Stimulated activated CD4-positive, alpha-beta T cell treated with anti-CD3 and anti-CD28 coated beads, Interleukin-4, amount 100 ng/mL, for 24 hours (primary cell): ENCODE data around the gene RSPH9.

Experiments
- DNase-seq: peaks from one replicate; pipeline ENCODE4 v3.0.0-alpha.2; 2020

The RSPH9 gene

DNA sequence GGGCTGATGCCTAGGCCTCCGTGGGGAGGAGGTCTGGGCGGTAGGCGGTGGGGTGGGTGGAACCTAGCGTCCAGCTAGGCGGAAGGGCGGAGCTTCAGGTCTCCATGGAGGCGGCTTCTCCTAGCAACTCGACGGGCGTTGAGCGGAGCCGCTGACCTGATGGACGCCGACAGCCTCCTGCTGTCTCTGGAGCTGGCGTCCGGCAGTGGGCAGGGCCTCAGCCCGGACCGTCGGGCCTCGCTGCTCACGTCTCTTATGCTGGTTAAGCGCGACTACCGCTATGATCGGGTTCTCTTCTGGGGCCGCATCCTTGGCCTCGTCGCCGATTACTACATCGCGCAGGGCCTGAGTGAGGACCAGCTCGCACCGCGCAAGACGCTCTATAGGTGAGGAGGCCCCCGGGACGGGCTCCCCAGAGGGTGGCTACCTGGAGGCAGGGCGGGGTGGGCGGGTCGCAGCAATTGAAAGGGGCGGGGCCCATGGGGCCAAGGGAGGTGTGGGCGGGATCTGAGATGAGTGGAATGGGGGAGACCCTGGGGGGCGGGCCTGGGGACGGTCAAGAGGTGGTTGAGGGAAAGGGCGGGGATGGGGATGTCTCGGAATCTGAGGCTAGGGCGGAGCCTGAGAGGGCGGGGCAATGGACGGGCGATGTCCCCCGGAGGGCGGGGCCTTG is at the start of gene RSPH9:
TSS of gene RSPH9 (plus strand) at position 97 of the 673 bp plus-strand sequence. CDS start at position 160, 63 bp downstream.
- peak; percentile 66 for DNase-seq

DNA sequence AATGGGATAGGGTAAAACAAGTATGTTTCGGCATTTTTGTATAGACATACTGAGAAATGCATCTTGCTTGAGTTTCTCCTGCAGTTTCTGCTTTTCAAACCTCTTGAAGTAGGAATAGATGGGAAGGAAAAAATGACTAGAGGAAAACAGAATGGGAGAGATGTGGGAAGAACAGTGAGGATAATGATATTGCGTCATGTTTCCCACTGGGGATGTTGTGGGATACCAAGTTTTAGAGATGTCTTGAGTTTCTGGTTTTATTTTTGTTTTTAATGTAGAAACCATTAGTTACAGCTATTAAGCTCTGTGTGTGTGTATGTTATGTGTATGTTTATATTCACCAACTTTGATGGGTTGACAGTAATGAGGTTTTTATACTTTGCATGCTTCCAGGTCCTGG is 44.2 kb upstream of the RSPH9 start:
- DNase-seq, result no peak

- no peak for DNase-seq
Measured at GRCh38 chr6:43604174-43604573, 40.7 kb upstream of the RSPH9 start.

GRCh38 chr6:43606019-43606418 is 38.8 kb upstream of the RSPH9 start:
- DNase-seq, result no peak

GRCh38 chr6:43608310-43608763 is 36.5 kb upstream of the RSPH9 start:
- peak; percentile 67 for DNase-seq

DNA sequence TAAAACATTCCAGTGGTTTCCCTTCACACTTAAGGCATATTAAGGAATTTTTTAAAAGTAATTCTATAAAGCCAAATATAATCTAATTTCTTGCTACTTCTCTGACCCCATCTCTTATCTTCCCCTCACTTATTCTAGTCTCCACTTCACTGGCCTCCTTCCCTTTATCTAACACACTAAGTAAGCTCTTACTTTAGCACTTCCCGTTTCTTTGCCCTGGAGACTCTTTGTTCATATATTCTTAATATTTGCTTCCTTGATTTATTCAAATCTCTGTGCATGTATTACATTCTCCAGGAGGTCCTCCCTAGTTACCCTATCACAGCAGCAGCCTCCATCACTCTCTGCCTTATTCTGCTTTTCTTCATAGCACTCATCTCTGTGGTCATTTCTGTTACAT is 36.0 kb upstream of the RSPH9 start:
- no peak for DNase-seq

DNA sequence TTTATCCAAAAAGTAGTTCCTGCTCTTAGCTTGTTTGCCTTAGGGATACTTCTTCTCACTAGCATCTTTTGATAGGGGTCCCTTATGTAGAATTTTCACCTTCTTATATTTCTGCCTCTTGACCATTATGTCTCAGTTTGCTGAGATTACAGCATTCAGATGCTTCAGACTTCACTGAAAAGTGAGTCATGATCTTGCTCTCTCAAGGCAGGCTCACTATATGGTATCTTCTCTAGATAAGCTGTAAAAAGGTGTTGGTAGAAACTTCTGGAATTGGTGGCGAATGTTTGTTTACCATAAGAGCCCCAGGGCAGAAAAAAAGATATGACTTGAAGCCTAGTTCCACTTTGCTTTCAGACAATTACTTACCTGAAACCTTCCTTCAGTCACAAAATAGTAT is 35.4 kb upstream of the RSPH9 start:
- no peak for DNase-seq

DNA sequence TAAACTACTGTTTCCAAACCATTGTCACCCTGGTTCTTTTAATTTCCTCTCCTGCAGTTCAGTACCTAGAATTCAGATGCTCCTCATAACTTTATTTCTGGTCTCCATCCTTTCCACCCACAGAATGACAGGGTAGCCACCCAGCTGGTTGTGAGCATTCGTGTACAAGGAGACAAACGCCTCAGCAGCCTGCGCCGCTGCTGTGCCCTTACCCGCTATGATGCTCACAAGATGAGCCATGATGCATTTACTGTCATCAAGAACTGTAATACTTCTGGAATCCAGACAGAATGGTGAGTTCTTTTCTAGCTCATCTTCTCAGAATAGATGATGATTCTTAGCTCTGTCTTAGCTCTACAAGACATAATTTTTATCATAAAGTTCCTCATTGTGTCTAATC is 34.4 kb upstream of the RSPH9 start:
- no peak for DNase-seq

GRCh38 chr6:43613721-43614395 is 31.0 kb upstream of the RSPH9 start:
- no peak for DNase-seq

- no peak for DNase-seq
Measured at GRCh38 chr6:43614396-43614730, 30.5 kb upstream of the RSPH9 start.

DNA sequence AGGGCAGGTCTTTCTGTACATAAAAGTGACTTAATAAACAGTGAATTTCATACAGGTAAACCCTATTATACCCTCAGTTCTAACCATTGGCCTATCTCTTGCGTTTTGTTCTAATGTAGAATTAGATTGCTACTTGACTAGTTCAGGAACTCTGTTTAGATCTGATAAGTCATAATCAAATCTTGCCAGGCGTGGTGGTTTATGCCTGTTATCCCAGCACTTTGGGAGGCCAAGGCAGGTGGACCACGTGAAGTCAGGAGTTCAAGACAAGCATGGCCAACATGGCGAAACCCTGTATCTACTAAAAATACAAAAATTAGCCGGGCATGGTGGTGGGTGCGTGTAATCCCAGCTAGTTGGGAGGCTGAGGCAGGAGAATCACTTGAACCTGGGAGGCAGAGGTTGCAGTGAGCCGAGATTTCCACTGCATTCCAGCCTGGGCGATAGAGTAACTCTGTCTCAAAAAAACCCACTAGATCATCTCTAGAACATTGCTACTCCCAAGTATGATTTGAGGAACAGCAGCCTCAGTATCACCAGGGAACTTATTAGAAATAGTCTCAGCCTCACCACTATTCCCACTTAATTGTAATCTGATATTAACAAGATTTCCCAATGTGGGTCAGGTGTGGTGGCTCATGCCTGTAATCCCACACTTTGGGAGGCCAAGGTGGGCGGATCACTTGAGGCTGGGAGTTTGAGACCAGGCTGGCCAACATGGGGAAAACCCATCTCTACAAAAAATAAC is 27.9 kb upstream of the RSPH9 start:
- DNase-seq, result no peak

DNA sequence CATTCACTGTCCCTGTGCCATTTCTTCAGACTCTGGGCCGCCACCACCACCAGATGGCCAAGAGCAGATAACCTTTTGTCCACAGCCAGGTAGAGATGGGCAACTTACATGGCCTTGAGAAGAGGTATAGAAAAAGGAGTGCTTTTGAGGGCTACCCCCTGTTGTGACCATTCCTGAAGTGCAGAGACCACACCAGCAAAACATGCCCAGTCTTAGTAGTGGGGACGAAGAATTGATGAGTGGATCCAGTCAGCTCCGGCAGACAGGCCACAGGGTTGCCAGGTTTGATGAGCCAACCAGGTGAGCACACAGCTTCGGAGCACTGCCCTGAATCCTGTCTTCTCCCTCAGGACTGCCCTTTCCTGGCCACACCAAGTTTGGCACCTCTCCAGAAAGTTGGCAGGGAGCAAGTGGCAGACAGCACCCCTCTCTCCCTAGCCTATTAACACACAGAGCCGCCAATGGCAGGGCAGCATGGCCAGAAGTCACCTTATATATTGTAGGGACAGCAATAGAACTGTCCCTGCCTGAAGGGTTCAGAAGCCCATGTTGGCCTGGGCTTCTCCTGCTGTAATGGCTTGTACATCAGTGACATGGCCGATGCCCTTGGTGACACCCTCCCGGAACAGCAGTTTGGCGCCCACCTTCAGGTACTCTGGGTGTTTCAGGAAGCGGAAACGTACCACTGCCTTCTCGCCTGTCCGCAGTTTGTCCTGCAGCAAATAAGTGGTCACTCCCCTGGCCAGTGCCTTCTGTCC is 23.6 kb upstream of the RSPH9 start:
- no peak for DNase-seq

DNA sequence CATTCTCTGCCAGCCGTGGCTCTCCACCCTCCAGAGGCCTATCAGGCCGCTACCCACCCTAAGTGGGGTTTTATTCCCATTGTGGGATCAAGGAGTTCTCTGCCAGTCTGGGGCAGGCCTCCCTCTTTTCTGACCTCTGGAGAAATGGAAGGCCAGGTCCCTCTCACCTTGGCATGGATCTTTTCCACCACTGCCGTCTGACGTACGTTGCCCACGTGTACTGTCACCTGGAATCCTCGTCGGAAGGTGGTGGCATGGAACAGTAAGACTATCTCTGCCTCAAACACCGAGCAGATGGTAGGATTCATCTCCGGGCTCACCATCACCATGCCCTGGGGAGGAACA is 23.0 kb upstream of the RSPH9 start:
- DNase-seq, result no peak

DNA sequence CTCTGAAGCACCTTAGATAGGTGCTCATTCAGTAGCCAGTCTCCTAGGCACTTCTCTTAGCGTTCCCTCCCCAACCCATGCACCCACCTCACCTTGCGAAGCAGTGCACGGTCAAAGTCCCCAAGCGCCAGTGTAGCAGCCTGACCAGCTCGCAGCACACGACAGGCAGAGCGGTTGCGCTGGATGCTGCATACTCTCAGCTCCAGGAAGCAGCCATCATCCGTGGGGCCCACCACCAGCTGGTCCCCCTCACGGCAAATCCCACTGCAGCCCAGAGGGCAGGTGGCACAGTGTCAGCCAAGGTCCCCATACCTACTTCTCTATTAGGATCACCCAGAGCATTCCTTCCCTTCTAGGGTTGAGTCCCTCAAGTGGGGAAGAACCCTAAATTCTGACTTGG is 22.3 kb upstream of the RSPH9 start:
- DNase-seq, result no peak

GRCh38 chr6:43623880-43624785 is 20.7 kb upstream of the RSPH9 start:
- no peak for DNase-seq

DNA sequence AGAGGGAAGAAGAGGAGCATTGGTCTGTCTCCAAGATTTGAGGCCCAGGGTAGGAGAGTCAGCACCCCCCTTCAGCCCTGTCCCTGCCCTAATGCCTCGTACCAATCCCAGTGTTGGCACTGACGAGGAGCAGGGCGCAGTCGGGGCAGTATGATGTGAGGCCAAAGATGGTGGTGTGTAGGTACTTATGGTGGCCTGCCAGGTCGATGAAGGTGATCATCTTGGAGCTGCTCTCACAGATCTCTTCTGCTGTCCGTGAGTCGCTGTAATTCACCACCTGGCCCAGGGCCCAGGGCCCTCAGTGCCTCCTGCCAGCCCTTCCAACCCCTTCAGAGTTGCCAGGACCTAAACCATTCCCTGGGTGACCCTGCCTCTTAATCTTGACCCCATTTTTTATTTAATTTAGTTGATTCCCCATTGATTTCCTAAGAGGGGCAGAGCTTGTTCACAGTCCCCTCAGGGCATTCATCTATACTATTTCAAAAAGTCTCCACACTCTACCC is 20.0 kb upstream of the RSPH9 start:
- DNase-seq, result no peak

GRCh38 chr6:43625393-43625992 is 19.3 kb upstream of the RSPH9 start:
- no peak for DNase-seq

DNA sequence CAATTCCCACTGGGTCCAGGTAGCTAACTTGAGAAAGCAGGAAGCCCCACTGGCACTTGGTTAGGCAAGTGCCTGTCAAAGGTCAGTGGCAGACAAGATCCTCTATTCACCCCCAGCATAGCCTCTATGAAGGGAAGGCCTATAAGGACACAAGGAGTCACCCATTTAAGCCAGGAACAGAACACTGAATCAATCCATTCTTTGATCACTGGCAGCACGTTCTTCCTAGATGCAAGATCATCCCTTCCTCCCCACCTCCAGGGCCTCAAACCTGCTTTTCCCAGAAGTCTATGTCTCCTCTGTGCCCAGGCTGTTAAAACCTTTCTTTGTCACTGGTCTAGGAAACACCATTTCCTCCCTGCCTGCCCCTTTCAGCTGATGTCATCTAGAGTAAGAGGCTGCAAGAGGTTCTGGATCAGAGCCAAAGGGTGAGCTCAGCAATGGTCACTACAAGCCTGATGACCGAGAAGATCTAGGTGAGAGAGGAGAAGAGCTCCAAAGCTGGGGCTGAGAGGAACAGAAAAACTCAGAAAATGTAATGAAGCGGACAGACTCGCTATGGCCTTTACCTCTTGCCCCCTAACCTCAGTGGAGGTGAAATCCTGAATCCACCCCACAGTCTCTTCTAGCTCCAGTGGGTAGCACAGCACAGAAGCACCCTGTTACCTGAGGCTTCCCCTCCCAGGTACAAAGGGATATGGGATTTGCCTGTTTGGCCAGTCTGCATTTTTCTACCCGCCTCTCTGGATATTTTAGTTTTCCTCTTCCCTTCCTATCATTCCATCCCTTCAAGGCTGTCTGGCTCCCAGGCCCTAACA is 17.6 kb upstream of the RSPH9 start:
- DNase-seq, result no peak

GRCh38 chr6:43628393-43629103 is 16.3 kb upstream of the RSPH9 start:
- DNase-seq, result peak; percentile 63

DNA sequence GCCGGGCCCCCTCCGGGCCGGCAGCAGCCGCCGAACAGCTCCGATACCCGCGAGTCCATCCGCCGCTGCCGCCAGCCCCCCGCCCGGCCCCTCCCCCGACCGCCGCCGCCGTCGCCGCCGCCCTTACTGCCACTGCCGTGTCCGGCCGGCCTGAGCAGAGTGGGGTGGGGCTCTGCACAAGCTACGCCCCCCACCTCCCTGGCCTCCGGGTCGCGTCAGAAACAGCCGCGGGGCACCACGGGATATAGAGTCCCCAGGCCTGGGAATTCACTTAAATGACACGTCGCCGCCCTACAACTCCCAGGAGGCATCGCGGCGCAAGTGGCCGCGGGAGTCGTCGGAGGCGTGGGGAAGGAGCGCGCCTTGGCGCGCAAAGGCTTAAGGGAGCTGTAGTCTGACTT is 15.7 kb upstream of the RSPH9 start, which contains the start of gene GTPBP2:
TSS of gene GTPBP2 (minus strand) at position 161 of the 401 bp plus-strand sequence. CDS start at position 59, 102 bp downstream.
- peak; percentile 98 for DNase-seq
